SK-N-SH (cell line): ENCODE data around the gene MFN1. TPM values are rescaled to one million over a fixed set of nuclear protein-coding genes. Genes with fewer than 3 reads are reported as not detected.

Source experiments
- ELF1 ChIP-seq: IDR thresholded peaks from 2 replicates; pipeline ENCODE4 v1.4.0; 2012
- EZH2phosphoT487 ChIP-seq: fragments of 200-600 bp; sonication (generic); IDR thresholded peaks from 2 replicates; pipeline ENCODE4 v1.6.1; 2017; ENCODE audit warnings: low read depth, mixed run types, mild to moderate bottlenecking, antibody characterized with exemption, moderate library complexity, borderline replicate concordance
- FOSL2 ChIP-seq: IDR thresholded peaks from 2 replicates; pipeline ENCODE4 v1.4.0; 2012; ENCODE audit warnings: low read depth, mild to moderate bottlenecking, moderate library complexity, borderline replicate concordance
- FOXJ3 ChIP-seq: sonication (generic); formaldehyde crosslinking; IDR thresholded peaks from 2 replicates; pipeline ENCODE4 v1.5.1; 2020; ENCODE audit warnings: mild to moderate bottlenecking, missing genetic modification reagents
- FOXM1 ChIP-seq: IDR thresholded peaks from 2 replicates; pipeline ENCODE4 v1.4.0; 2012; ENCODE audit warnings: low read depth, mild to moderate bottlenecking
- GABPA ChIP-seq: IDR thresholded peaks from 2 replicates; pipeline ENCODE4 v1.4.0; 2012; ENCODE audit warnings: low read depth, mild to moderate bottlenecking
- GATA2 ChIP-seq: sonication (generic); formaldehyde crosslinking; IDR thresholded peaks from 2 replicates; pipeline ENCODE4 v1.5.0; 2020; ENCODE audit warnings: mild to moderate bottlenecking, missing genetic modification reagents
- MEF2A ChIP-seq: IDR thresholded peaks from 2 replicates; pipeline ENCODE4 v1.4.0; 2012; ENCODE audit warnings: low read depth, borderline replicate concordance
- MXI1 ChIP-seq: IDR thresholded peaks from 2 replicates; pipeline ENCODE4 v1.6.1; 2012; ENCODE audit warnings: mild to moderate bottlenecking, low read depth, low read length, improper control_type of control experiment
- NFIC ChIP-seq: IDR thresholded peaks from 2 replicates; pipeline ENCODE4 v1.4.0; 2012; ENCODE audit warnings: borderline replicate concordance
- NRF1 ChIP-seq: IDR thresholded peaks from 2 replicates; pipeline ENCODE4 v1.6.1; 2012; ENCODE audit warnings: low read depth, mild to moderate bottlenecking, low read length
- RAD21 ChIP-seq: IDR thresholded peaks from 2 replicates; pipeline ENCODE4 v1.6.1; 2012; ENCODE audit warnings: mild to moderate bottlenecking, low read length
- RCOR1 ChIP-seq: fragments of 150-350 bp; IDR thresholded peaks from 2 replicates; pipeline ENCODE4 v1.6.1; 2017; ENCODE audit warnings: antibody characterized with exemption, low read length
- RXRA ChIP-seq: IDR thresholded peaks from 2 replicates; pipeline ENCODE4 v1.4.0; 2012; ENCODE audit warnings: low read depth, mild to moderate bottlenecking, borderline replicate concordance
- SIN3A ChIP-seq: IDR thresholded peaks from 2 replicates; pipeline ENCODE4 v1.6.1; 2012; ENCODE audit warnings: low read depth, mild to moderate bottlenecking, low read length, moderate library complexity, borderline replicate concordance
- TAF1 ChIP-seq: IDR thresholded peaks from 2 replicates; pipeline ENCODE4 v1.6.1; 2012; ENCODE audit warnings: low read depth, mild to moderate bottlenecking, low read length, moderate library complexity, borderline replicate concordance
- TCF12 ChIP-seq: IDR thresholded peaks from 2 replicates; pipeline ENCODE4 v1.4.0; 2012
- TEAD4 ChIP-seq: IDR thresholded peaks from 2 replicates; pipeline ENCODE4 v1.4.0; 2012; ENCODE audit warnings: mild to moderate bottlenecking, borderline replicate concordance; ENCODE audit not compliant: insufficient read depth
- YY1 ChIP-seq: IDR thresholded peaks from 2 replicates; pipeline ENCODE4 v1.4.0; 2012; ENCODE audit warnings: low read depth, mild to moderate bottlenecking
- polyA plus RNA-seq, 3 experiments: library from polyadenylated mRNA; depleted of rRNA; stranded (reverse); fragments of >200 nt; gene quantifications; 2 replicates each; pipeline ENCODE4 v1.2.3, GENCODE V29; 2012
- TF ChIP-seq, protein P1 (sequence below): IDR thresholded peaks from 2 replicates; pipeline ENCODE4; 2012
- TF ChIP-seq, protein P2 (sequence below): fragments of 200-600 bp; sonication (generic); IDR thresholded peaks from 2 replicates; pipeline ENCODE4 v1.6.1; 2017; ENCODE audit warnings: antibody characterized with exemption, mild to moderate bottlenecking, moderate library complexity
- TF ChIP-seq, protein P3 (sequence below): IDR thresholded peaks from 2 replicates; pipeline ENCODE4 v1.4.0; 2012; ENCODE audit warnings: low read depth, borderline replicate concordance
- TF ChIP-seq, protein P4 (sequence below): IDR thresholded peaks from 2 replicates; pipeline ENCODE4 v1.4.0; 2012; ENCODE audit warnings: low read depth
- TF ChIP-seq, protein P5 (sequence below): fragments of 150-350 bp; IDR thresholded peaks from 2 replicates; pipeline ENCODE4 v1.6.1; 2017; ENCODE audit warnings: antibody characterized with exemption, low read length, low read depth, borderline replicate concordance

The MFN1 gene
- polyA plus RNA-seq, 1 of the 3 experiments (the other 2 are of a cell fraction) = 15.7 TPM

DNA sequence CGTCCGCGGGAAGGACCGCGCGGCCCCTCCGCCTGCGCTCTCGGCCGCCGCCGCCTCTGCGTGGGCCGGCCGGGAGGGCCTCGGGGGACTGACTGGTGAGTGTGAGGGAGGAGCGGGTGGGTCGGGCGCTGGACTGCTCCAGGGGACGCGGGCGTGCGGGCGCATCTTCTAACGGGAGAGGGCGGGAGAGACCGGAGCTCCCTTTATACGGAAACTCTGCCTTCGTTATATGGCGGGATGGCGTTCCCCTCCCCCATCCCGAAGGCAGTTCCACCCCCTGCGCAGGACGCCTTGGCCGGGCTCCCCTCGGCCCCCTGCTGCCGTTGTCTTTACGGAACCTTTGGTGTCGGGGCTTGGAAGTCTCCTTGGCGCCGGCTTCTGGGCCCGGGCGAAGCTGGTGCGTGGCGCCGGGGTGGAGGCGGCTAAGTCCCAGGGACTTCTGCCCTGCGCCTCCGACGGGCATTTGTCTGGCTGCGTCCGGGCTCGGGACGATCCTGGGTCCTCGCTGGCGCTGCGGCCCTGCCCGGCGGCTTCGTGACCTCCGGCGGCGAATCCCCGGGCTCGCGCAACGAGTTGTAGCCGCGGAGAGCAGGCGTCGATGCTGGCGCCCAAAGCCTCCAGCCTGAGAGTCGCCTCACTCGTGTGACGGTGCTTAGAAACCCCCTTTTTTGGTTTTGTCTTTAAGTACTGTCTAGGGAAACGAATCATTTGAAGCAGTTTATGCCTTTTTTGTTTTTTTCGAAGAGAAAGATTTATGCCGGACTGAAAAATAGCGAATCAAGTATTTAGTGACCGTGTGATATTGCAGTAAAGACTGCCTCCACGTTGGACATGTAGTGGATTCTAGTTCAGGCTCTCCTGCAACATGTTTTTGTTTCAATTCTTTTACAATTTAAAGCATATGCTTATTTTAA is 24.1 kb upstream of the MFN1 start (continued):
- TF ChIP-seq RCOR1 (no peak), FOSL2 (0 out of 2 replicates have a peak, but pooled peaks have one; percentile 5), SIN3A (peak; percentile 74; the same call in 1 of the 2 replicates), TAF1 (0 out of 2 replicates have a peak, but pooled peaks have one; percentile 7), FOXJ3 (no peak), EZH2phosphoT487 (no peak), FOXM1 (no peak), YY1 (0 out of 2 replicates have a peak, but pooled peaks have one; percentile 12), NFIC (no peak), RXRA (no peak), ELF1 (no peak), TCF12 (no peak), GATA2 (CRISPR knock-in tag) (no peak), MXI1 (peak; percentile 45; the same call in 1 of the 2 replicates), TEAD4 (no peak), MEF2A (no peak), RAD21 (no peak), GABPA (no peak), NRF1 (no peak)
- TF ChIP-seq, protein P1, sequence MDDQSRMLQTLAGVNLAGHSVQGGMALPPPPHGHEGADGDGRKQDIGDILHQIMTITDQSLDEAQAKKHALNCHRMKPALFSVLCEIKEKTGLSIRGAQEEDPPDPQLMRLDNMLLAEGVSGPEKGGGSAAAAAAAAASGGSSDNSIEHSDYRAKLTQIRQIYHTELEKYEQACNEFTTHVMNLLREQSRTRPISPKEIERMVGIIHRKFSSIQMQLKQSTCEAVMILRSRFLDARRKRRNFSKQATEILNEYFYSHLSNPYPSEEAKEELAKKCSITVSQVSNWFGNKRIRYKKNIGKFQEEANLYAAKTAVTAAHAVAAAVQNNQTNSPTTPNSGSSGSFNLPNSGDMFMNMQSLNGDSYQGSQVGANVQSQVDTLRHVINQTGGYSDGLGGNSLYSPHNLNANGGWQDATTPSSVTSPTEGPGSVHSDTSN = no peak
- TF ChIP-seq, protein P2, sequence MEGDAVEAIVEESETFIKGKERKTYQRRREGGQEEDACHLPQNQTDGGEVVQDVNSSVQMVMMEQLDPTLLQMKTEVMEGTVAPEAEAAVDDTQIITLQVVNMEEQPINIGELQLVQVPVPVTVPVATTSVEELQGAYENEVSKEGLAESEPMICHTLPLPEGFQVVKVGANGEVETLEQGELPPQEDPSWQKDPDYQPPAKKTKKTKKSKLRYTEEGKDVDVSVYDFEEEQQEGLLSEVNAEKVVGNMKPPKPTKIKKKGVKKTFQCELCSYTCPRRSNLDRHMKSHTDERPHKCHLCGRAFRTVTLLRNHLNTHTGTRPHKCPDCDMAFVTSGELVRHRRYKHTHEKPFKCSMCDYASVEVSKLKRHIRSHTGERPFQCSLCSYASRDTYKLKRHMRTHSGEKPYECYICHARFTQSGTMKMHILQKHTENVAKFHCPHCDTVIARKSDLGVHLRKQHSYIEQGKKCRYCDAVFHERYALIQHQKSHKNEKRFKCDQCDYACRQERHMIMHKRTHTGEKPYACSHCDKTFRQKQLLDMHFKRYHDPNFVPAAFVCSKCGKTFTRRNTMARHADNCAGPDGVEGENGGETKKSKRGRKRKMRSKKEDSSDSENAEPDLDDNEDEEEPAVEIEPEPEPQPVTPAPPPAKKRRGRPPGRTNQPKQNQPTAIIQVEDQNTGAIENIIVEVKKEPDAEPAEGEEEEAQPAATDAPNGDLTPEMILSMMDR = 0 out of 2 replicates have a peak, but pooled peaks have one; percentile 12
- TF ChIP-seq, protein P3, sequence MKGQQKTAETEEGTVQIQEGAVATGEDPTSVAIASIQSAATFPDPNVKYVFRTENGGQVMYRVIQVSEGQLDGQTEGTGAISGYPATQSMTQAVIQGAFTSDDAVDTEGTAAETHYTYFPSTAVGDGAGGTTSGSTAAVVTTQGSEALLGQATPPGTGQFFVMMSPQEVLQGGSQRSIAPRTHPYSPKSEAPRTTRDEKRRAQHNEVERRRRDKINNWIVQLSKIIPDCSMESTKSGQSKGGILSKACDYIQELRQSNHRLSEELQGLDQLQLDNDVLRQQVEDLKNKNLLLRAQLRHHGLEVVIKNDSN = no peak
- TF ChIP-seq, protein P4, sequence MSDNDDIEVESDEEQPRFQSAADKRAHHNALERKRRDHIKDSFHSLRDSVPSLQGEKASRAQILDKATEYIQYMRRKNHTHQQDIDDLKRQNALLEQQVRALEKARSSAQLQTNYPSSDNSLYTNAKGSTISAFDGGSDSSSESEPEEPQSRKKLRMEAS = no peak; the same call in 1 of the 2 replicates
- TF ChIP-seq, protein P5, sequence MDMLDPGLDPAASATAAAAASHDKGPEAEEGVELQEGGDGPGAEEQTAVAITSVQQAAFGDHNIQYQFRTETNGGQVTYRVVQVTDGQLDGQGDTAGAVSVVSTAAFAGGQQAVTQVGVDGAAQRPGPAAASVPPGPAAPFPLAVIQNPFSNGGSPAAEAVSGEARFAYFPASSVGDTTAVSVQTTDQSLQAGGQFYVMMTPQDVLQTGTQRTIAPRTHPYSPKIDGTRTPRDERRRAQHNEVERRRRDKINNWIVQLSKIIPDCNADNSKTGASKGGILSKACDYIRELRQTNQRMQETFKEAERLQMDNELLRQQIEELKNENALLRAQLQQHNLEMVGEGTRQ = no peak
